GM19372 (cell line): Measurements from ENCODE around the gene ANAPC1.
"Not testable (repeated sequence)": the region's sequence is repeated elsewhere in the genome, so short reads cannot be mapped to it uniquely, and the experiment has no call there.

ENCODE experiments used
- ATAC-seq: cut with Tn5 transposase; IDR thresholded peaks from one replicate; pipeline ENCODE4 v1.9.1; 2021; ENCODE audit warnings: mild to moderate bottlenecking, low read depth, moderate library complexity; ENCODE audit not compliant: unreplicated experiment

ANAPC1 gene

DNA sequence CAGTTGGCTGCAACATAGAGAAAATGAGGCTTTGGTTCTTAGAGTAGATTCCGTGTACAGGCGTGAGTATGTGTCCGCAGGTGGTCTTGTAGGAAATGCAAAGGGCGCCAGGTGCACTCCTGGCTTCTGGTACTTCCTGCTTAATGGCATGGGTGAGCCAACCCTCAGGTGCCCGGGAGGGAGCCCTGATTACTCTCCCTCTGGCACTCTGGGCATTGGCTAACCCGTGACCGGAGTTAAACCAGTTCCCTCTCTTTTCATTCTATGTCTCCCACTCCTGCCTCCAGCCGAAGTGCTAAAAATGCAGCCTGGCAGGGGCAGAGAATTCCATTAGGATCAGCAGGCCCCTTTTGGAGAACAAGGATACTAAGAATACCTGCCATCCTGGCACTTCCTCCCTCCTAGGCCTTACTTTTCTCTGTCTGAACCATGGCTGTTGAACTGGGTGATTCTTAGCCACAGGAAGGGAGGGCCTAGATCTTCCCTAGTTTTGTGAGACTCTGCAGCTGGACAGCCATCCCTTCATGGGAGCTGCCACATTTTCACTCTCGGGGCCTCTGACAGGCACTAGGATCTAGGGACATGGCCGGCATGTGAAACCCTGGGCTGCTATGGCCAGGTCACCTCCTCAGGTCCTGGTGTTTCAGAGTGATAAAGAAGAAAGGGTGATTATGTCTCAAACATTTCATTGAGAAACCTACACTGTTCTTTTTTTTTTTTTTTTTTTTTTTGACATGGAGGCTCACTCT lies 20.9 kb upstream of the ANAPC1 start:
- ATAC-seq, result no peak

DNA sequence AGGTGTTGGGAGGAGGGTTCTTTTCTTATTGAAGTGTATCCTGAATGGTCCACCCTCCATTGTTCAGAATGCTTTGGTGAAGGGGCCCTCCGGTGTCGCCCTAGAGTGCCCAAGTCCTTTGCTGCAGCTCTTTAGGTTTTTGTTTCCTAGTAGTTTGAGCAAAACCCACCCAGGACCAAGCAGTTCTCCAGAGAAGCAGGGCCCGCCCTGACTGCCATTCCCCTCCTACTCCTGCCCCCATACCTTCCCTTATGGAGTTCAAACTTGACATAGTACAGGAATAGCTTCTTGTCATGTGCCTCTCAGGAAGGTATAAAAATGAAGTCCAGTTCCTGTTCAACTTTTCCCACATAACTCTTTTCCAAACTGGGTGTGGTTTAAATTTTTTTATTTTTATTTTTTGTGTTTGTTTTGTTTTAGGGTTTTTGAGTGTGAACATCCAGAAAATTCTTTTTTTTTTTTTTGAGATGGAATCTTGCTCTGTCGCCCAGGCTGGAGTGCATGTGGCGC lies 20.0 kb upstream of the ANAPC1 start:
- no peak for ATAC-seq

DNA sequence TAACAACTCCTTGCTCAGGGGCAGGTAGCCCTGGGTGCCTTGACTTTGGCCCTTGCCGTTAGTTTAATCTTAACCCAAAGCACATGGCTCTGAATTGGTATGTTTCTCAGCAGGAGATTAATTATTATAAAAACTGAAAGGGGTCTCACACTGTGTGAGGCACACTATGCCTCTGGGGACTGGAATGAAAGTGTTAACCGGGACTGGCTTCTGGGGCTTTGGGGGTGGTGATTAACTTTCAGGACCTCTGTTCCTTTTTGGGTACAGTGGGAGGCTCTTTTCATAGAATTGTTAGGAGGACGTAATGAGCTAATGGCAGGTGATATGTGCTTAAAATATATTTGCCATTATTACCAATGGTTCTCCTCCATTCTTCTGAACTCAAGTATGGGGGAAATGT lies 19.5 kb upstream of the ANAPC1 start:
- no peak for ATAC-seq

DNA sequence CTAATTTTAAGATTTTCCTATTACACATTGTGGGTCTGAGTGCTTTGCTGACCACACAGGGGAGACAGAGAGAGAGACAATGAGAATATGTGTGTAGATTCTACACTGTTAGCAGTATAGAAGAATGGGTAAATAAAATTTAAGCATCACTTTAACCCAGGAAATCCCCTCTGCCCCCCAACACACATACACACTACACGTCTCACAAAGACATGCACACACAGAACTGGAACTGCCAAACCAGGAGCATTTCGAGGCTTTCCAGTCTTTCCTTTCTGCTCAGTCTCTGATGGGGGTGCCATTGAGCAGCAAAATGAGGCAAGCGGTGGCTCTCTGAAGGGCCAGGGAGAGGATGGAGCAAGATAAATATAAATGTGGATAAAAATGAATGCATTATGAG lies 16.9 kb upstream of the ANAPC1 start:
- ATAC-seq, result no peak

DNA sequence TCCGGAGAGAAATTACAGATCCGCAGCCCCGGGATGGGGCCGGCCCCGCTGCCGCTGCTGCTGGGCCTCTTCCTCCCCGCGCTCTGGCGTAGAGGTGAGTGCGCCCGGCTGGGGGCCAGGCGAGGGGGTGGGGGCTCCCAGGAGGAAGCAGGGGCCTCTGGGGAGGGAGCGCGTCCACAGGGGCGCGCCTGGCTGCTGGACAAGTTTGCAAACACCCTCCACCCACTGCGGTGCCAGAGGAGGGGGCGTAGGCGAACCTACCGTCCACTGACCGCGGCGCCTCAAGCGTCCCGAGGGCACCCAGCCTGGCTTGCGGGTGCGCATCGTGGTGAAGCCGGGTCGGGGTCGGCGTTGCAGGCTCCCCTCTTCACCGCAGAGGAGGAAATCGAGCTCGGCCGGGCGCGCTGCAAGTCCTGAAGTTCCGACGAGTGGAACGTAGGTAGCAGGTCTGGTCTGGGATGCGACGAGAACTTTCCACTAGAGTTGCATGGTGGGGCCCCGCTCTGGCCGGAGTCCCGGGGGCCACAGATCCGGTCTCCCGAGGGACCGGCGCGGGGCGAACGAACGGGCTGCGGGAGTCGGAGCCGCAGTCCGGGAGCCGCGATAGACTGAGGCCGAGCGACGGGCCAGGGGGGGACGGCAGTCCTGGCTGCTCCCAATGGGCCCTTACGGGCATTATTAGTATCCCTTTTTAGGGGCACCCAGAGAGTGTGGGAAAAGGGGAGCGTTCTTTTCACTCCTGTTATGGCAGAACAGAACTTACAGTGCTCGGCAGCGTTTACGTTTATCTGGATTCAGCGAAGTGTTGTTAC lies 14.9 kb upstream of the ANAPC1 start:
- ATAC-seq, result peak; percentile 13

DNA sequence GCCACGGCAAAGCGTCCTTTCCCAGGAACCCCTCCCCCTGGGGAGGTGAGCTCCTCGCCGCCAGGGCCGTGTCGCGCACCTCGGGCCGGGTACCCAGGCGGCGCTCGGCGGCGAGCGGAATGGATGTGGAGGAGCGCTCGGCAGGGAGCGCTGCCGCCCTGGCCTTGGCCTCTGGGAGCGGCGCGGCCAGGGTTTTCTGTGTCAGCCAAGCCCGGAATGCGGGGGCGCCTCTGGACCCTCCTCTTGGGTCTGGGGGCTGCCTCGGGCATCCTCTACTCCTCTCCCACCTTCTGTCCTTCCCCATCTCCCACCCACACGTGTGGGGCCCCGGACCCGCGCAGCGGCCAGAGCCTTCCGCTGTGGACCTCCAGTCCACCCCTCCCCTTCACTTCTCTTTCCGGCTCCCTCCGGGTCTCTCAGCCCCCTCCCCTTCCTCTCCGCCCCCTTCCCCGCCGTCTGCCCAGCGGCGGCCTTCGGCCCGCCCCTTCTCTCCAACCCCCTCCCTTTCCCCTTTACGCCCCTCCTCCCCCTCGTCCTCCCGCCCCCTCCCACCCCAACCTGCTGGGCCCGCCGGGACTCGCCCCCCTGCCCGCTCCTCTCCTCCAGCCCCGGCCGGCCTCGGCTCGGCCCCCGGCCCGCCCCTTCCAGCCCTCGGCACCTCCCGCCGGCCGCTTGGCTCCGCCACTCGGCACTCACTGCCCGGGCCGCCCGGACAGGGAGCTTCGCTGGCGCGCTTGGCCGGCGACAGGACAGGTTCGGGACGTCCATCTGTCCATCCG lies 14.1 kb upstream of the ANAPC1 start, which contains the start of gene MERTK:
TSS of gene MERTK (plus strand) at position 684 of the 779 bp plus-strand sequence. CDS start 129 bp downstream, outside the sequence.
- ATAC-seq, result peak; percentile 57

DNA sequence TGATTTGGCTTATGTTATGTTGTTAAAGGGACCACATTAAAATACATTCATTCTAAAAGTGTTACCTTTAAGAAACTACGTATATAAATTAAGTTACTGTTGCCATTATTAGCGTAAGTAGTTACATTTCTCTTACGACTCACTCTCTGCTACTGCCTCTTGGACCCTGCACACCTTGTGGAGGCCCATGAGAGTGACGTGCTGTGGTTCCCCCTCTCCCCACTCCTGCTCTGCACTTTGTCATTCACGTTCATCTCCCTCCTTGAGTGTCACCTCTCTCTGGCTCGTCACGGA lies 13.6 kb upstream of the ANAPC1 start:
- no peak for ATAC-seq

DNA sequence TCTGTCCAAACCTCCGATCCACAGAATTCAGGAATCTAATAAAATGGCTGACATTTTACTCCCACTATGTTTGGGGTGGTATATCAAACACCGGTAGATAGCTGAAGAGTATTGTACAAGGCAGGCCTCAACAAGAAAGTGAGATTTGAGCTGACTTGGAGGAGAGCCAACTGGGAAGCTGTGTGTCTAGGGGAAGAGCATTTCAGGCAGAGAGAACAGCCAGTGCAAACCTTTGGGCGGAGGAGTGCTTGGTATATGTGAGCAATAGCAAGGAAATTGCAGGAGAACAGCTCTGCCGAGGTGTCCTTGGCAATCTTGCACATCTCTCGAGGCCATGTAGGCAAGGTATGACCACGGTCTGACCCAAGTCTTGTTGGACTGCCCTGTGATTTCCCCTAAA lies 12.6 kb upstream of the ANAPC1 start:
- no peak for ATAC-seq

DNA sequence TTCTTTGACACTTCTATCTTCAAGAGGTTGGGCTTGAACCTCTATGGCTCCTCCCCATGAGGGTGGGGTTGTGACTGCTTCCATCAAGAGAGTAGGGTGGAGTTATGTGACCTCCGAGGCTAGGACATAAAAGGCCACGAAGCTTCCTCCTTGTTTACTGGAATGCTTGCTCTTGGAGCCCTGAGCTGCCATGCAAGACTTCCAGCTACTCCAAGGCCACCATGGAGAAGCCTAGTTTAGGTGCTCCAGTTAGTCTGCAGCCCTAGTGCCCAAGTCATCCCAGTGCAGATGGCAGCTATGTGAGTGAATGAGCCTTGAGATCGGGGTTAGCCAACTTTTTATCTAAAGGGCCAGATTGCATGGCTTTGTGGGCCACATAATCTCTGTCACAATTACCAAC lies 12.0 kb upstream of the ANAPC1 start:
- no peak for ATAC-seq

DNA sequence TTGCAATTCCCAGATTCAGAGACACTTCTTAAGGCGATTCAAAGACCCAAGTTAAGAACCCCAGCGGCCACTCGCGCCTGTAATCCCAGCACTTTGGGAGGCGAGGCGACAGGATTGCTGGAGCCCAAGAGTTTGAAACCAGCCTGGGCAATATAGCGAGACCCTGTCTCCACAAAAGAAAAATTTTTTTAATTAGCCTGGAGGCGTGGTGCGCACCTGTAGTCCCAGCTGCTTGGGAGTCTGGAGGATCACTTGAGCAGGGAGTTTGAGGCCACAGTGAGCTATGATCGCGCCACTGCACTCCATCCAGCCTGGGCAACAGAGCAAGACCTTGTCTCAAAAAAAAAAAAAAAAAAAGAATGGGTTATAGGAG lies 585 bp upstream of the ANAPC1 start:
- ATAC-seq, result no peak

DNA sequence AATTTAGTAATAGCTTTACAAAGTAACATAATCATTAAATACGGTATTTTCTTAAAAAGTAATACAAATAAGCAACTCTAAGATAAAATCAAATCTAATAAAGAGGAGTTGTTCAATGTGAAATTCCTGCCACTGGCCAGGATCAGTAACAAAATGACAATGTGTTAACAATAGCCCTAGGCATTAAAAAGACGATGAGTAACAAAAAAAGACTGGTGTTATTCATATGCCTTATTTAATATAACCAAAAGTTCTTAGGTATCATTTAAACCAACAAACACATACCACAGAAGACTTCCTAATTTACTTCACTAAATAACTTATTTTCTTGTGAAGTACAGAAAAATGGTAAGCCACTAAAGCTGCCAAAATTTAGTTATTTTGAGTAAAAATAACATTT lies 11.2 kb downstream of the ANAPC1 start:
- not testable (repeated sequence) for ATAC-seq

DNA sequence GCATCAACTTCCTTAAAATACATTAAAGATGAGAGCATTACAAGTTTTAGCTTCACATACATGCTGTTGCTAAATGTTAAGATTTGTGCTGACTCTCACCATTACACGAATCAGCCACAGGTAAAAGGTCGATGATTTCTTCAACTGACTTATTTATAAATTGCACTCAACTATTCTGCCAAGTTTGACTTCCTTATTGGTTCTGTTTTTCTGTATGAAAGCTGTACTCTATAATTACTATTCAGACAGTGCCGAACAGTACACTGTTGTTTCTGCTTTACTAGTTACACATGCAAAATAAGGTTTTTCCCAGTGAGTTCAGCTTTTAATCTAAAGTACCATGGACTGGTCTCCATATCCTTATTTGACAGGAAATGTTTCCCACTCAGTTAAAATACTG lies 18.9 kb downstream of the ANAPC1 start:
- ATAC-seq, result not testable (repeated sequence)

DNA sequence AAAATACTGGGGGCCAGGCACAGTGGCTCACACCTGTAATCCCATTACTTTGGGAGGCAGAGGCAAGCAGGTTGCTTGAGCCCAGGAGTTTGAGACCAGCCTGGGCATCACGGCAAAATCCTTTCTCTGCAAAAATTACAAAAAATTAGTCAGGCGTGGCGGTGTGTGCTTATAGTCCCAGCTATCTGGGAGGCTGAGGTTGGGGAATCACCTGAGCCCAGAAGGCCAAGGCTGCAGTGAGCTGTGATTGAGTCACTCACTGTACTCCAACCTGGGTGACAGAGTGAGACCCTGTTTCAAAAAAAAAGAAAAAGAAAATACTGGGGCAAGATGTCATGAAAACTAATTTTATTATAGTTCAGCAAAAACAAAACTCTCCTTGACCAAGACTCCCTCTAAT lies 24.0 kb downstream of the ANAPC1 start:
- not testable (repeated sequence) for ATAC-seq

DNA sequence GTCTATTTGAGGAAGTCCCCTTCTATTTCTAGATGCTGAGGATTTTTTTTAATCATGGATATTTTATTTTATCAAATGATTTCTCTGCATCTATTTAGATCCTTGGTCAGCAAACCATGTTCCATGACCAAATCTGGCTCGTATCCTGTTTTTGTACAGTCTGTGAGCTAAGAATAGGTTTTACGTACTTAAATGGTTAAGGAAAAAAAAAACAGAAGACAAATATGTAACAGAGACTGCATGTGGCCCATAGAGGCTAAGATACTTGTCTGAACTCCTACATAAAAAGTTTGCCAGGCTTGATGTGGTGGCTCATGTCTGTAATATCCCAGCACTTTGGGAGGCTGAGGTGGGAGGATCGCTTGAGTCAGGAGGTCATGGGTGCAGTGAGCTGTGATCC lies 31.4 kb downstream of the ANAPC1 start:
- ATAC-seq, result not testable (repeated sequence)

DNA sequence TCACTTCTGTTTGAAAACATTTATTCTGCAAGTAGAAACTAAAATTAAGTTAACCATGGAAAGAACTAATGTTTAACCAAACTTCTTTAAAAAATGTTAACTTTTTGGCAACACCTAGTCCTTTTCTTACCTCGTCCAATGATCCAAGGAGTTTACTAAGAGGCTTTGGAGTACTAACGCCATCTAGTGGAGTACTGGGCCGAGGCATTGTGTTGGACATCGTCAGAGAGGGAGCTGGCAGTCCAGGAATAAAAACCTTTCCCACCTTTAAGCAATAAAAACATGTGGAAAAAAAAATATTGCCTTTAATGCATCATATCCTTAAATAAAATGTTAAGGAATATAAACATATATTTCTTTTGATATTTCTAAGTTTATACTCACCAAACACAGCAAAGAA lies 33.3 kb downstream of the ANAPC1 start:
- not testable (repeated sequence) for ATAC-seq

DNA sequence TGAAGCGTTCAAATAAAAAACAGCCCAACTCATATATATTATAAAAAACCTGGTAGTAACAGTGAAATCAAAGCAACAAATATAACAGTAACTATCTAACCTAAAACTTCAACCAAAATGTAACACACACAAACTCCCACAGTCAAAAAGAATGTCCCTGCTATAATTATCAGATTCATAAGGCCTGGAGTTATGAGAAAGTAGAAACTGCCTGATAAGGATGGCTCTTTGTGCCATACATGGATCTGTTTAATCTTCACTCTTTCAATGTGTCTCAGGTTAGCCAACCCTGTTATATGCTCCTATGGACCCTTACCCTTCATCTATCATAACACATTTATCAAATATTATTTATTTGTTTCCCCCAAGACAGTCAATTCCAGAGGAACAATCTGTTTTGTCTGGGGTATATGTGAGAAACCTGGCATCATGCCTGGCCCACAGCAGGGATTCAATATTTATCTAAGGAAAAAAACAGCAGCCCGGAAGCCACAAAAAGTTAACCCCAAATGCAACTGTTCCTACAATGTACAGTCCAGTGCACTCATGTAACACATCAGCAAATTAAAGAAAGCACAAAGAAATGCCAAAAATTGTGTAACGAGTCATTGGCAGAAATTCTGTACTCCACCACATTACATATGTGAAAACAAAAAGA lies 44.2 kb downstream of the ANAPC1 start:
- not testable (repeated sequence) for ATAC-seq

DNA sequence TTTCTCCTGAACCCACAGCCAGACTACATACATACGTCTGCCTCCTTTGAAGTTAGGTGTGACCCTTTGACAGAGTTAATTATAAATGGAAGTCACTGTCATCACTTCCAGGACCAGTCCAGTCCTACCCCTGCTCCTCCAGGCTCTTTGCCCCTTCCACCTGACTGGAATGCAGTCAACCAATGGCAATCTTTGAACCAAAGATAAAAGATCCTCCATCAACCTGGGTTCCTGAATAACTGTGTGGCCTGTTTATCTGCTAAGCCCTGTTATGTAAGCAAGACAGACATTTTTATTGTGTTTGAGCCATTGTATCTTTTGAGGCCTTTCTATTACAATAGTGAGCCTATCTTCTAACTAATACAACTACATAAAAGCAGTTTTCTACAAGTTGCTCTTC lies 45.0 kb downstream of the ANAPC1 start:
- ATAC-seq, result not testable (repeated sequence)

DNA sequence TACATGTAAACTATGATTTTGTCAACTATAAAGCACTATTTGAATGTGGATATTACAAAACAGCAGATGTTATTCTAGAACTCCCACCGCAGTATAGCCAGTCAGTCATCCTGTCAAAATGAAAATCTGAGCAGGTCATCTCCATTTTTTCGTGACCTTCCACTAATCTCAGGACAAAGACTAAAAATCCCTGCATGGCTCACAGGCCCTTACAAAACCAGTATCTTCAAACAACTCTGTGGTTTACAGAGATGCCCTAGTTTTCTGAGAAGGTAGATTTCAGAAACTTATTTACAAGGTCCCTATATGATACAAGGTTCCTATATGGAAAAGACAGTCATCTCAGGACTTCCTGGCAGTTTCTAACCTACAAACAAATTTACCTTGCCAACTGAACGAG lies 49.8 kb downstream of the ANAPC1 start:
- not testable (repeated sequence) for ATAC-seq

DNA sequence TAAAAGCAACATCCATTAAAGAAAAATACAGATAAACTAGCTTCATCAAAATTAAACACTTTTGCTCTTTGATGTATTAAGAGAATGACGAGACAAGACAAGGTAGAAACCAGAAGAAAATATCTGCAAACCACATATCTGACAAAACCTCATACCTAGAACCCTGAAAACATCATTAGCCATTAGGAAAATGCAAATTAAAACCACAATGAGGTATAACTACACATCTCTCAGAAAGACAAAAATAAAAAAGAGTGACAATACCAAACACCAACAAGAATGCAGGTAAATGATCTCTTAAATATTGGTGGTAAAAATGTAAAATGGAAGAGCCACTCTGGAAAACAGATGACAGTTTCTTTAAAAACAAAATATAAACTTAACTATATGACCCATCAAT lies 53.5 kb downstream of the ANAPC1 start:
- ATAC-seq, result not testable (repeated sequence)

DNA sequence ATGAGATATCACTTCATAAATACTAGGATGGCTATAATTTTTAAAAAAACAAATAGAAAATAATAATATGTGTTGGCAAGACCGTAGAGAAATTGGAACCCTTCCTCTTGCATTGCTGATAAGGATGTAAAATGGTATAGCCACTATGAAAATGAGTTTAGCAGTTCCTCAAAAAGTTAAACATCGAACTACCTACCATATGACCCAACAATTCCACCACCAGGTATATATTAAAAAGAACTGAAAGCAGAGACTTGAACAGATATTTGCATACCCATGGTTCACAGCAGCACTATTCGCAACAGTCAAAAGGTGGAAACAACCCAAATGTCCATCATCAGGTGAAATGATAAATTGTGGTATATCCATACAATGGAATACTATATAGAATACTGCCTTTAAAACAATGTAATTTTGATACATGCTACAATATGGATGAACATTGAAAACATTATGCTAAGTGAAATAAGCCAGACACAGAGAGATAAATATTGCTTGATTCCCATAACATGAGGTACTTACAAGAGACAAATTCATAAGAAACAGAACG lies 55.7 kb downstream of the ANAPC1 start:
- not testable (repeated sequence) for ATAC-seq
